AG09309 (cell line): ENCODE results near the gene CHCHD3.

Source experiments
- DNase-seq: peaks from one replicate; pipeline ENCODE4 v3.0.0-alpha.2; 2010; ENCODE audit warnings: low read depth
- H3K4me3 ChIP-seq: 2 replicates; pipeline ENCODE4 v1.5.1; 2011; ENCODE audit warnings: mild to moderate bottlenecking, low read depth, low read length, moderate library complexity; ENCODE audit not compliant: control insufficient read depth
- TF ChIP-seq, protein P1 (sequence below): IDR thresholded peaks from 2 replicates; pipeline ENCODE4 v1.5.1; 2011; ENCODE audit warnings: mild to moderate bottlenecking, low read depth, low read length, inconsistent platforms; ENCODE audit not compliant: insufficient read depth, control insufficient read depth; ENCODE audit errors: missing control alignments

Gene CHCHD3

GRCh38 chr7:132854238-132854637 lies 227.7 kb downstream of the CHCHD3 start:
- H3K4me3 ChIP-seq: no peak overlapping the region
- TF ChIP-seq, protein P1, sequence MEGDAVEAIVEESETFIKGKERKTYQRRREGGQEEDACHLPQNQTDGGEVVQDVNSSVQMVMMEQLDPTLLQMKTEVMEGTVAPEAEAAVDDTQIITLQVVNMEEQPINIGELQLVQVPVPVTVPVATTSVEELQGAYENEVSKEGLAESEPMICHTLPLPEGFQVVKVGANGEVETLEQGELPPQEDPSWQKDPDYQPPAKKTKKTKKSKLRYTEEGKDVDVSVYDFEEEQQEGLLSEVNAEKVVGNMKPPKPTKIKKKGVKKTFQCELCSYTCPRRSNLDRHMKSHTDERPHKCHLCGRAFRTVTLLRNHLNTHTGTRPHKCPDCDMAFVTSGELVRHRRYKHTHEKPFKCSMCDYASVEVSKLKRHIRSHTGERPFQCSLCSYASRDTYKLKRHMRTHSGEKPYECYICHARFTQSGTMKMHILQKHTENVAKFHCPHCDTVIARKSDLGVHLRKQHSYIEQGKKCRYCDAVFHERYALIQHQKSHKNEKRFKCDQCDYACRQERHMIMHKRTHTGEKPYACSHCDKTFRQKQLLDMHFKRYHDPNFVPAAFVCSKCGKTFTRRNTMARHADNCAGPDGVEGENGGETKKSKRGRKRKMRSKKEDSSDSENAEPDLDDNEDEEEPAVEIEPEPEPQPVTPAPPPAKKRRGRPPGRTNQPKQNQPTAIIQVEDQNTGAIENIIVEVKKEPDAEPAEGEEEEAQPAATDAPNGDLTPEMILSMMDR: no peak
- no peak for DNase-seq

- no peak overlapping the region for H3K4me3 ChIP-seq
- TF ChIP-seq, protein P1: no peak
- DNase-seq: no peak
Measured at GRCh38 chr7:132847376-132847775, 234.5 kb downstream of the CHCHD3 start.

GRCh38 chr7:132846086-132846485 lies 235.8 kb downstream of the CHCHD3 start:
- no peak for DNase-seq
- no peak overlapping the region for H3K4me3 ChIP-seq
- TF ChIP-seq, protein P1: no peak

DNA sequence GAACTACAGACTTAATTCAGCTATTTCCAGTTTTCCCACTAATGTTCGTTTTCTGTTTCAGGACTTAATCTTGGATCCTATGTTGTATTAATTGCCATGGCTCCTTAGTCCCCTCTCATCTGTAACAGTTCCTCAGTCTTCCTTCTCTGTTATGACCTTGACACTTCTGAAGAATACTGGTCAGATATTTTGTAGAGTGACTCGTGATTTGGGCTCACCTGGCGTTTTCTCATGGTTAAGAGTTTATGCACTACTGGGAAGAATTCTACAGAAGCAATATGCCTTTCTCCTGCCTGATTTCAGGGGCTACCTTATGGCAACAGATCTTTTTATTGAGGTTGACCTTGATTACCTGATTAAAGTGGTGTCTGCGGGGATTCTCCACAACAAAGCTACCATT lies 239.4 kb downstream of the CHCHD3 start:
- TF ChIP-seq, protein P1: no peak
- no peak overlapping the region for H3K4me3 ChIP-seq
- no peak for DNase-seq

DNA sequence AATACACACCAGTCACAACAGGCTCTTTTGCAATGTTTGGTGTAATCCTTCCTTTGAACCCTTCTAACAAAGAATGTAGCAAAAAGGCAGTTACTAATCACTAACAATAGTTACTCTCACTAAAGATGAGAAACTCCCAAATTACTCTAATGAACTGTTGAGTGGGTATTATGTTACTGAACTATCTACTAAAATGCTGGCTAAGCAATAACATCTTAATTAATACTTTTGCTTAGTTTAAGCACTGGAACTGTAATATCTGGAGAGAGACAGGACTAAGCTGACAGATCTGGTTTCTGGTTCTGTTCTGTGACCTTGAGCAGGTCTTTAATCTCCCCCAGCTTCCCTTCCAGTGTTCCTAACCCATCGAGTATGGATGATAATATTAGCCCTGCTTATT lies 241.7 kb downstream of the CHCHD3 start:
- H3K4me3 ChIP-seq: no peak overlapping the region
- no peak for DNase-seq
- TF ChIP-seq, protein P1: no peak

GRCh38 chr7:132838313-132838712 lies 243.6 kb downstream of the CHCHD3 start:
- DNase-seq: no peak
- no peak overlapping the region for H3K4me3 ChIP-seq
- TF ChIP-seq, protein P1: no peak

DNA sequence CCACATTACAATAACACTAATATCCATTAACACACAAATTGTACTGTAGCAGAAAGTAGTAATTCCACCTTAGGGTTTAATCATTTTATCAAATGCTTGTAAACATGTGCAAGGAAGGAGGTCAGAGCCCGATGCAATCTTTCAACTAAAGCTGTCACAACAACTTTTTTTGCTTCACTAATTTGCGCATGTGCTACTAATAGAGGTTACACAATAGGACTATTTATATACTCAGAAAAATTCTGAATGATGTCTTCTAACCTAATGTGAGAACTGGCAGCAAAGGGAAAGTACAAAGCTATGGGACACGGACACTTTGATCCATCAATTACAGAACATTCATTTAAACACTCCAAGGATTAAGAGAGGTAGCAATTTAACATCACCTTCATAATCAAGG lies 244.4 kb downstream of the CHCHD3 start:
- DNase-seq: peak; percentile 23

More for the DNA sequence above, 244.4 kb downstream of the CHCHD3 start:
- no peak overlapping the region for H3K4me3 ChIP-seq
- TF ChIP-seq, protein P1: no peak
